Mammary epithelial cell (primary cell): ENCODE data around the gene OR2V2.

Experiments
- EZH2 ChIP-seq: IDR thresholded peaks from 2 replicates; pipeline ENCODE4 v1.6.1; 2012; ENCODE audit warnings: low read length, inconsistent platforms, borderline replicate concordance
- TF ChIP-seq, protein P1 (sequence below), 2 donors: IDR thresholded peaks in 1 of 2; conservative IDR thresholded peaks in 1 of 2; 2 replicates each; pipeline ENCODE4 v1.5.1; 2011 to 2012; ENCODE audit warnings: inconsistent platforms in 2 of 2, low read length in 2 of 2, mild to moderate bottlenecking in 2 of 2, control low read depth in 1 of 2, low read depth in 1 of 2; ENCODE audit not compliant: insufficient read depth in 1 of 2; ENCODE audit errors: extremely low read depth in 1 of 2

DNA sequence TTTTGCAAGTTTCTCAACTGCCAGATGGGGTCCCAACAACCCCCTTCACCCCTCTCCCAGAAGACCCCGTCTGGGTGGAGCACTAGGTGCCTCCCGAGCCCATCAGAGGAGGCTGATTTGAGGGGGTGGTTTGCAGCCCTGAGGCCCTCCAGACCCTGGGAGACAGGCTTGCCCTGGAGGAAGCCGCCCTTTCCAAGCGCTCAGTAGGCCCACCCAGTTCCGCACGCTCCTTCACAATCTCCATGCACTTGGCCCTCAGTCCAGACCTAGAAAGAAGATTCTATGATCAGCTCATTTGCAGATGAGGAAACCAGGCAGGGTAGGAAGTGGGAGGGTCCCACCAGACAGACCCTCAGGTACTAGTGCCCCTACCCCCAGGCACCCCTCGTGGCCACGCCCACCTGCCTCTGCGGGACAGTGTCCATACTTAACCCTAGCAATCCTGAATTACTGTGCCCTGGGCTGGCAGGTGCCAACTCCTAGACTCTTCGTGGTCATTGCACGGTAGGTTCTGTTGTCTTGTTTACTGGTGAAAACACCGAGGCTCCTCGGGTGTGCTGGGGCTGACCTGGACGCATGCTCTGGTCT is 38.7 kb upstream of the OR2V2 start:
- TF ChIP-seq, protein P1, sequence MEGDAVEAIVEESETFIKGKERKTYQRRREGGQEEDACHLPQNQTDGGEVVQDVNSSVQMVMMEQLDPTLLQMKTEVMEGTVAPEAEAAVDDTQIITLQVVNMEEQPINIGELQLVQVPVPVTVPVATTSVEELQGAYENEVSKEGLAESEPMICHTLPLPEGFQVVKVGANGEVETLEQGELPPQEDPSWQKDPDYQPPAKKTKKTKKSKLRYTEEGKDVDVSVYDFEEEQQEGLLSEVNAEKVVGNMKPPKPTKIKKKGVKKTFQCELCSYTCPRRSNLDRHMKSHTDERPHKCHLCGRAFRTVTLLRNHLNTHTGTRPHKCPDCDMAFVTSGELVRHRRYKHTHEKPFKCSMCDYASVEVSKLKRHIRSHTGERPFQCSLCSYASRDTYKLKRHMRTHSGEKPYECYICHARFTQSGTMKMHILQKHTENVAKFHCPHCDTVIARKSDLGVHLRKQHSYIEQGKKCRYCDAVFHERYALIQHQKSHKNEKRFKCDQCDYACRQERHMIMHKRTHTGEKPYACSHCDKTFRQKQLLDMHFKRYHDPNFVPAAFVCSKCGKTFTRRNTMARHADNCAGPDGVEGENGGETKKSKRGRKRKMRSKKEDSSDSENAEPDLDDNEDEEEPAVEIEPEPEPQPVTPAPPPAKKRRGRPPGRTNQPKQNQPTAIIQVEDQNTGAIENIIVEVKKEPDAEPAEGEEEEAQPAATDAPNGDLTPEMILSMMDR (conservative IDR thresholded peaks at IDR 0.05 in 1 of 2, IDR thresholded peaks at IDR 0.05 in 1 of 2; ENCODE audit: extremely low read depth in 1 of 2, insufficient read depth in 1 of 2, low read depth in 1 of 2, low read length in 2 of 2), result no peak
- TF ChIP-seq EZH2, result no peak
